Esophagus squamous epithelium (tissue), 4 donors: ENCODE measurements around the gene KCND1.

Experiments
- CTCF ChIP-seq, 6 experiments: fragments of 450-650 bp in 4 of 6; fragments of 200-600 bp in 2 of 6; sonication (generic) in 2 of 6; IDR thresholded peaks; one replicate each; pipeline ENCODE4 v1.5.1; 2016 to 2019; ENCODE audit warnings: antibody characterized with exemption in 6 of 6, mild to moderate bottlenecking in 4 of 6, moderate library complexity in 4 of 6
- POLR2A ChIP-seq, 4 donors: fragments of 450-650 bp; IDR thresholded peaks; one replicate each; pipeline ENCODE4 v1.6.1; 2017; ENCODE audit warnings: antibody characterized with exemption in 4 of 4, mild to moderate bottlenecking in 4 of 4, moderate library complexity in 3 of 4

DNA sequence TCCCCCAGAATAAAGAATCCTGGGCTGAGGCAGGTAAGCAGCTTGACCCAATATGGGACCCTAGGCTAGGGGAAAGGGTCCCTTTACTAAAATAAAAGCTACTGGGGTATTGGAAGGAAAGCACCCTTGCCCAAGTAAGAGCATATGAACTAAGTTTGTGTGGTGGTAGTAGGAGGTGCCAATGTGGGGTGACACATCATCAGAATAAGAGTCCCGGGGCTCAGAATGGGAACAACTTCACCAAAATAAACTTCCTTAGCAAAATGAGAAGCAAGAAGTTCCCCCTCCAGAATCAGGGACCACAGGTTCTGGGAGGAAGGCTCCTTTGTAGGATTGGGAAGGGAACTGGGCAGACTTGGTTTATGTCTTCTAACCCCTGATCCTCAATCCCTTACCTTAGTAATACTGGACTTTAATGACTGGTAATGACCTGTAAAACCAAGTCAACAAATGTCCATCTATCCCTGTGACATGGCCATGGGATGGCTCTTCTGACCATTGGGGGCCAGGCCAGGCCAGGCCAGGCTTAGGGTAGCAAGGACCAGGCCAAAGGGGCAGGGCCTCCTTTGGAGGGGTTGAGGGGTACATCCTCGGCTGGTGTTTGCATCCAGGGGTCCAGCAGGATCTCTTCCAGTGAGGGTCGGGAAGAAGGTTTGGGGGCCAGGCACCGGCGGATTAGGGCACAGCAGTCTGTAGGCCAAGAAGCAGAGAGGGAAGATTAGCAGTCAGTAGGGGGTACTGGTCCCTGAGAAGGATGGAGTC, 57.9 kb downstream of the KCND1 start:
- TF ChIP-seq CTCF (IDR thresholded peaks at IDR 0.05) (no peak), POLR2A (IDR thresholded peaks at IDR 0.05) (no peak)
